ENCODE data around the gene RPP38. TPM values are rescaled to one million over a fixed set of nuclear protein-coding genes. Genes with fewer than 3 reads are reported as not detected.
A peak's percentile ranks its signal among the peaks of the same experiment; 100 is the strongest.

RPP38 gene
- total and polyA plus RNA-seq, 2 of the 8 experiments (the other 6 are each of a cell fraction or from before 2014, with no cell fraction given) = 20.8 to 23.3 TPM

GRCh38 chr10:15149042-15149771 lies 52.1 kb downstream of the RPP38 start:
- Histone ChIP-seq H4K20me1 (replicated peaks in 1 of 2; ENCODE audit: control insufficient read depth in 1 of 2, insufficient read depth in 2 of 2, low read length in 2 of 2) (peaks cover 0 to 4% of the 10 kb centered on the region in 2 experiments), H2BK20ac (ENCODE audit: low read length) (no peak overlapping the region)
- WGBS, 2 experiments (ENCODE audit: extremely low coverage in 1 of 2, insufficient coverage in 1 of 2, insufficient read length in 1 of 2, insufficient replicate concordance in 2 of 2, low coverage in 1 of 2, low lambda C conversion rate in 2 of 2, missing lambda C conversion rate in 1 of 2) = 81% methylated on average over 10 of the region's 10 CpGs; no CpG with 5 or more reads in 1 of the 2 experiments

More at GRCh38 chr10:15149042-15149771, 52.1 kb downstream of the RPP38 start:
- no peak for FAIRE-seq
- Histone ChIP-seq H3K18ac (ENCODE audit: extremely low read depth, low read length) (no peak overlapping the region), H2AFZ (ENCODE audit: low read length) (no peak overlapping the region), H3K4me2 (ENCODE audit: insufficient read depth in 1 of 2, low read depth in 2 of 2, low read length in 2 of 2) (no peak overlapping the region), H2BK5ac (ENCODE audit: low read depth, low read length) (no peak overlapping the region), H4K91ac (replicated peaks; ENCODE audit: insufficient read length, low read length) (peak overlapping the region; percentile 68), H2BK120ac (replicated peaks; ENCODE audit: low read depth, low read length) (no peak overlapping the region), H3K4me1 (replicated peaks in 1 of 4; ENCODE audit: control insufficient read depth in 3 of 4, insufficient read depth in 4 of 4, low read length in 3 of 4) (no peaks in the 10 kb centered on the region; a peak in 1 of 7 replicates), H3K4me3 (ENCODE audit: extremely low read depth in 1 of 4, insufficient read depth in 2 of 4, low read depth in 3 of 4, low read length in 4 of 4) (no peak overlapping the region), H3K4ac (replicated peaks; ENCODE audit: insufficient read length, low read depth, low read length) (no peak overlapping the region), H3K36me3 (ENCODE audit: control insufficient read depth in 2 of 4, insufficient read depth in 4 of 4, low read length in 3 of 4) (no peaks in the 10 kb centered on the region), H3K79me2 (ENCODE audit: control insufficient read depth in 1 of 2, insufficient read depth in 2 of 2, low read length in 2 of 2) (peaks cover 0 to 21% of the 10 kb centered on the region in 2 experiments; a peak in 2 of 4 replicates), H3K14ac (ENCODE audit: insufficient read length) (no peak overlapping the region), H4K8ac (ENCODE audit: extremely low read depth, insufficient read depth, low read length) (no peak overlapping the region), H2BK12ac (ENCODE audit: low read depth, low read length) (no peak overlapping the region), H3K79me1 (ENCODE audit: low read depth, low read length) (peaks cover 4% of the 10 kb centered on the region; the same call in 1 of the 2 replicates), H2BK15ac (ENCODE audit: low read length) (no peak overlapping the region), H3K27me3 (replicated peaks in 1 of 4; ENCODE audit: control insufficient read depth in 3 of 4, extremely low read depth in 1 of 4, insufficient read depth in 3 of 4, low read length in 3 of 4) (no peaks in the 10 kb centered on the region; a peak in 1 of 7 replicates), H3K23ac (ENCODE audit: insufficient read length) (no peak overlapping the region), H3K27ac (ENCODE audit: low read depth, low read length) (no peak overlapping the region), H3K56ac (replicated peaks; ENCODE audit: insufficient read length, low read depth, low read length) (peak overlapping the region; percentile 94), H4K5ac (ENCODE audit: insufficient read length, low read depth, low read length) (no peak overlapping the region), H3K23me2 (ENCODE audit: low read depth, low read length) (peaks cover 8% of the 10 kb centered on the region; the same call in 1 of the 2 replicates), H3K9me3 (ENCODE audit: insufficient read depth in 2 of 2, low read depth in 1 of 2, low read length in 1 of 2) (0 out of 4 replicates have a peak, but pooled peaks cover 0 to 4% of the 10 kb centered on the region in 2 experiments), H3K9ac (replicated peaks in 1 of 4; ENCODE audit: extremely low read depth in 1 of 4, low read depth in 3 of 4, low read length in 3 of 4) (no peak overlapping the region), H2AK5ac (ENCODE audit: low read depth, low read length) (no peak overlapping the region; the same call in 1 of the 2 replicates)
- ChIA-PET POLR2A (ENCODE audit: partially characterized antibody) (no interaction called here), CTCF (ENCODE audit: partially characterized antibody) (interaction anchor here (1.3 kb wide), 1 partner anchor 19 kb away, joined by 4 read pairs; the partner anchor contains the start of gene NMT2)
- DNase-seq (ENCODE audit: low read depth in 1 of 2, low spot score in 2 of 2) = no peak
- TF ChIP-seq POLR2A (IDR thresholded peaks at IDR 0.05; ENCODE audit: control extremely low read depth in 1 of 2, low read depth in 2 of 2, low read length in 2 of 2) (no peak), EZH2 (IDR thresholded peaks at IDR 0.05; ENCODE audit: low read depth, low read length, severe bottlenecking) (no peak)
